Activated gamma-delta T cell (primary cell): Measurements from ENCODE around the gene SLC36A2.
"Not testable (repeated sequence)": the region's sequence is repeated elsewhere in the genome, so short reads cannot be mapped to it uniquely, and the experiment has no call there.

Experiments
- DNase-seq: peaks from one replicate; lab custom pipeline; 2025; lab: John Stamatoyannopoulos, UW
- total RNA-seq, 2 donors: gene quantifications; one replicate each; lab custom pipeline; 2026; lab: John Stamatoyannopoulos, UW

The SLC36A2 gene
- total RNA-seq = 0 reads per million in 2 donors

- no peak for DNase-seq
Measured at GRCh38 chr5:151347369-151347768, at the start of gene SLC36A2. TSS of gene SLC36A2 (minus strand) at chr5:151347559. CDS start at chr5:151347460, 99 bp downstream.

GRCh38 chr5:151388960-151389359, 41.6 kb upstream of the SLC36A2 start:
- no peak for DNase-seq

- DNase-seq = no peak
Measured at GRCh38 chr5:151384106-151384505, 36.7 kb upstream of the SLC36A2 start.

DNA sequence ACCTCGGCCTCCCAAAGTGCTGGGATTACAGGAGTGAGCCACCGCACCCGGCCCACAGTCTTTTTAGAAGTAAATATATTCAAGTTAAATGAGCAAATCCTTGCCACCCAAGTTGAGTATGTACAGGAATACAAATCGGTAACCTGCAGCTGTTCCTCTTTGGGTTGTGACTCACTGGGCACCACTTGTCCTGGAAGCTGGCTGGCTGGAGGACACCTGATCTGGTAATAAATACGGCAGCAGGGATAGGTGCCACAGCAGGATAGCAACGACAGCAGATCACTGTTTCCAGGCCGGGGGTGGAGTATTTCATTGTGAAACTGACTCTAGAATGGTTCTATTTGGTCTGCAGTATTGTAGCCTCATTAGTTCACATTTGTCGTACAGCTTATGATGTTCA, 35.7 kb upstream of the SLC36A2 start:
- no peak for DNase-seq

- no peak for DNase-seq
Measured at GRCh38 chr5:151382576-151382975, 35.2 kb upstream of the SLC36A2 start.

DNA sequence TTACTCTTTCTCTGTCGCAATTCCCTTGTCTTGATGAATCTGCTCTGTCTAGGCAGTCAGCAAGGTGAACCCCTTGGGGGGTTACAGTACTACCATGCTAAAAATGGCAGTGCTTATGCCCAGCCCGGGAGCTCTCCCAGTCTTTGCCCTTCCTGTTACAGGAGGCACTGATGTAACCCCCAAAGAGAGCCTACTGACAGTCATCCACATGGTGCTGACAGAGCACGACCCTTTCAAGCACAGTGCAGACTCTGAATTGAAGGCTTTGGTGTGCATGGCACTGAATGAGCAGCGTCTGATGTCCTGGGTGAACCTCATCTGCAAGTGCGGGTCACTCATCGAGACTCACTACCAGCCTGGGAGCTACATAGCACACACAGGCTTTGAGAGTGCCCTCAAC, 34.5 kb upstream of the SLC36A2 start:
- no peak for DNase-seq

DNA sequence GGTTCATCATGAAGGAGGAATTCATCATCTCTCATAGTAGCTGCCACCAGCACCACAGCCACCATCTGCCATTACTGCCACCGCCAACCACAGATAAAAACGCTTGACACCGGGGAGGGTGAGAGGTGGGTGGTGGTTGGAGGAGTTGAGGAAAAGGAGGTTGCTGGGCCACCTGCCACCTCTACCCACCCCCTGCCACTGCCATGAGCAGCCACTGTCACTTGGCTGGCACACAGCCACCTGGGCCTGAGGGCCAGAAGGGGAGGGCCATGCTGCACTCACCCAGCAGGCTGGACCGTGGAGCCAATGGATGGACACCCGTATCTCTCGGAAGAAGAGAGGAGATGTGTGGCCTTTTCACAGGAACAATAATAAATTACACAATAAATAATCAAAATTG, 31.3 kb upstream of the SLC36A2 start:
- DNase-seq = no peak

- no peak for DNase-seq
Measured at GRCh38 chr5:151374539-151374938, 27.2 kb upstream of the SLC36A2 start.

DNA sequence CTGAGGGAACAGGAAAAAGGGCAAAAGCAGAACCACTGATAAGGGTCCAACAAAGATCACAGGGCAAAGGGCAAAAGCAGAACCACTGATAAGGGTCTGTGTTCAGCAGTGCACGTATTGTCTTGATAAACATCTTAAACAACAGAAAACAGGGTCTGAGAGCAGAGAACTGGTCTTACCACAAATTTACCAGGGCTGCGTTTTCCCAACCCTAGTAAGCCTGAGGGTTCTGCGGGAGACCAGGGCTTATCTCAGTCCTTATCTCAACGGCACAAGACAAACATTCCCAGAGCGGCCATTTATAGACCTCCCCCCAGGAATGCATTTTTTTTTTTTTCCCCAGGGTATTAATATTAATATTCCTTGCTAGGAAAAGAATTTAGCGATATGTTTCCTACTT, 19.7 kb upstream of the SLC36A2 start:
- DNase-seq = not testable (repeated sequence)

DNA sequence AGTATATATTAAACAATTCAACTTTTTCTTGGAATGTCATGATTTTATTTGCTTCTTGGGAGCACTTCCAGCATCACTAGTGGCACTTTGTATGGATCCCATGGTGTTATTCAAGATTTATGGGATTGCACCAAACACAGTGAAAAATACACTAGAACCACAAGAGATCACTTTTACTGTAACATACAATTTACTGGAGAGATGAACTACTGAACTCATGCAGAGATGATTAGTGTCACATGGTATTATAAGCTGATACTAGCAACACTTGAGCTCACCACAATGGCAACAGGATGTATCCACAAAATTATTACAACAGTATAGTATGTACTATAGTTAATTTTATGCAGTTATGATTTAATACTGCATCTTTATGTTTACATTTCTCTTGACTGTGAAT, 16.3 kb upstream of the SLC36A2 start:
- no peak for DNase-seq

- DNase-seq = no peak
Measured at GRCh38 chr5:151362970-151363369, 15.6 kb upstream of the SLC36A2 start.

DNA sequence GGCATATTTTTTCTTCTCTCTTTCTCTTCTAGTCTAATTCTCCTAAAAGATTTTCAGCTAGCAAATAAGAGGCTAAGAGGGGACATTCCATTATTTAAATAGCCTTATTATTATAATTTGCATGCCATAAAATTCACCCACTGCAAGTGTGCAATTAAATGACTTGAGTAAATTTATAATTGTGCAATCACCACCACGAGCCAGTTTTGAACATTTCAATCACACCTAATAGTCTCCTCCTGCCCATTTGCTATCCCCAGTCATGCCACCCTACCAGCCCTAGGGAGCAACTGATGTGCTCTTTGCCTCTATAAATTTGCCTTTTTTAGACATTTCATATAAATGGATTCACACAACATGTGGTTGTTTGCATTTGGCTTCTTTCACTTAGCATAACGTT, 12.0 kb upstream of the SLC36A2 start:
- no peak for DNase-seq

DNA sequence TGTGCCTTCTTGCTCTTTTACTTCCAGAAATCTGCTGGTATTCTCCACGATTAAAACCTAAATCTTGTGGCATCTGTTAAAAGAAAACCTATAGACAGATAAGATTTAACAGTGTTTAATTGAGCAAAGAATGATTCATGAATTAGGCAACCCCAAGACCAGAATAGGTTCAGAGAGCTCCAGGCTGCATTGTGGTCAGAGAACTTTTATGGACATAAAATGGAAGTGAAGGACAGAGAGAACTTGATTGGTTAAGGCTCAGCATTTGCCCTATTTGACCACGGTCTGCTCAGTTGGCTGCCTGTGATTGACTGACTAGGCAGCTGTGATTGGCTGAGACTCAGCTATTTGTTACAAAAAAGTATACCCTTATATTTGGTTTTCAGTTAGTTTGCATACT, 10.4 kb upstream of the SLC36A2 start:
- no peak for DNase-seq

DNA sequence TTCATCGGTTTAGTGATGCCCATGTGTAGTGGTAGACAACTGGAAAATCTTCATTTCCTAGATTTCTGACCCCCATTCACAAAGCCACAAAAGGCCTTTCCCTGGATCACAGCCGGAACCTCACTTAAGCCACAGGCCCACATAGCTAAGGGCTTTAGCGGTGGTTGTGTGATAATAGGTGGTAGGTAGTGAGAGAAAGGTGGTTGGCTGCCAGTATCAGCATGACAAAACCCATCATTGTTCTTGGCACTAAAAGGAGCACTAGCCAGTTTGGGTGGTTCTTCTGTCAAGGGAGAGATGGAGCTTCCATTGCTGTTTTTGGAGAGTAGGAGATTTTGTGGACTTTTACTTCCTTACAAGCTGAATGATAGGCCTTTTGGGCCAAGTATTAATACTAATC, 9.7 kb upstream of the SLC36A2 start:
- DNase-seq = no peak

- DNase-seq = no peak
Measured at GRCh38 chr5:151351671-151352070, 4.3 kb upstream of the SLC36A2 start.

GRCh38 chr5:151348789-151349188, 1.4 kb upstream of the SLC36A2 start:
- no peak for DNase-seq

GRCh38 chr5:151345808-151346478, 1.4 kb downstream of the SLC36A2 start:
- no peak for DNase-seq

DNA sequence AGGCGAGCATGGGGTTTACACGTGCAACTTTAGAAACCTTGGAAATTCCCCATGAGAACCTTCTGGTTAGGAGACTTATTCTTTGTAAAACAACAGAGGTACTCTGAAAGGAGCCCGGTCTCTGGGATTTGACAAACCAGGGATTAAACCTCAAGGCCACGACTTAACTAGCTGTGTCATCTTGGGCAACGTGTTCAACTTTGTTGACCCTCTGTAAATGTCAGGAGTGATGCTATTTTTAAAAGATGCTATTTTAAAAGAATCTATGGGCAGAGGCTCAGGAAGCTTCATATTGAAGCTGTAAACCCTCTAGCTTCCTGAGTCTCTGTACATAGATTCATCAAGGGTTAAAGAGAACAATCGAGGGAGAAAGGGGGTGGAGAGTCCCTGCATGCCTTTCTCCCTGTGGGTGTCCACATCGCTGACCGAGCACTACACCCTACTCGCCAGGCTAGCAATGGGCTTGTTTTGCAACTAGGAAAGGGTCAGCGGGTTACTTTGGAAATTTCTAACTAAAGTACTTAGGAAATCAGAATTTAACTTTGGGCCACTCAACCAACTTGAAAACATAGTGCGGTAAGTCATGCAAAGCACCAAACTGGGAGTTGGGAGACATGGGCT, 2.1 kb downstream of the SLC36A2 start:
- DNase-seq = no peak

DNA sequence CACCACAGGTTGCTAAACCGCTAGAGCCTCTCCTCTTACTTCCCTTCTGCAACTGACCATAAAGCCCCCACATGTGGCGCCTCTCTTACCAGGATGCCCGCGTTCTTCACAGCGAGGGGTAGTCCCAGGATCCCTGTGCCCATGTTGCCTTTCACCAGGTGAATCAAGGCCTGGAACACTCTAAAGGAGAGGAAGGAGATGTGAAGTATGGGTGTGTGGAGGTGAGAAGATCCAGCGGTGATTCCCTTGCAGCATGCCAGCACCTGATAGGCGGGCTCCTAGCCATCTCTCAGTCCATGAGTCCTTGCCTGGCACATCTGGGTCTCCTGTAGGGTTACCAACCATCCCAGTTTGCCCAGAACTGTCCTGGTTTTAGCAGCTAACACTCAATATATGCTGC, 3.3 kb downstream of the SLC36A2 start:
- DNase-seq = no peak

DNA sequence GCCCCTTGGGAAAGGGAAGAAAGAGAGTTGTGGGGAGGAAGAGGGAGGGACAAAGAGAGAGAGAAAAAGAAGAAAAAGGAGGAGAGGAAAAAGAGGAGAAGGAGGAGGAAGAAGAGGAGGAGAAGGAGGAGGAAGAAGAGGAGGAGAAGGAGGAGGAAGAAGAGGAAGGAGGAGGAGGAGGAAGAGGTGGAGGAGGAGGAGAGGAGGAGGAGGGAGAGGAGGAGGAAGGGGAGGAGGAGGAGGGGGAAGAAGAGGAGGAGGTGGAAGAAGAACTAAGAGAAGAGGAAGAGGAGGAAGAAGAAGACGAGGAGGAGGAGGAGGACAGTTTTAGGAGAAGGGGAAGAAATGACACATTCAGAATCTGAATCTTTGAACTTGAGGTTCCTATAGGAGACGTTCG, 7.4 kb downstream of the SLC36A2 start:
- no peak for DNase-seq

GRCh38 chr5:151338734-151339133, 8.6 kb downstream of the SLC36A2 start:
- DNase-seq = no peak

- DNase-seq = no peak
Measured at GRCh38 chr5:151332857-151333256, 14.5 kb downstream of the SLC36A2 start.

DNA sequence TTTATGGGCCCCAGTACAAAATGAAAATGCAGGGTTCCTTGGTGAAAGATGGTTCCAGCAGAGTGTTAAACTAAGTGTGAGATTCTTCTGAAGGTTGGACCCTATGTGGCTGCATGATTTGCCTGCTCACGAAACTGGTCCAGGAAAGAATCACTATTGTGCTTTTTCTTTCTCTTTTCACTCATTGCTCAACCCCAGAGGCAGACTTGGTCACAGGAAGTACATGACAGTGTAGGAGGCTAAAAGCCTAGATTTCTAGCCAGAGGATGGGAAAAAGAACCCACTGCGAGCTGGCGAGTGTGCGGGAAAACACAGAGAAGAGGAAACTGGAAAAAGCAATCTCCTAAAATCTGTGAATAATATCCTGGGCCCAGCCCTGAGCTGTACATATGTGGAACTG, 18.6 kb downstream of the SLC36A2 start:
- DNase-seq = no peak

GRCh38 chr5:151327585-151327984, 19.8 kb downstream of the SLC36A2 start:
- DNase-seq = no peak
